ENCODE data around the gene SSTR4. TPM values are rescaled to one million over a fixed set of nuclear protein-coding genes. Genes with fewer than 3 reads are reported as not detected.
"Not testable (repeated sequence)": the region's sequence is repeated elsewhere in the genome, so short reads cannot be mapped to it uniquely, and the experiment has no call there.

SSTR4 gene
- total RNA-seq, result not detected

GRCh38 chr20:23034721-23035671, at the start of gene SSTR4:
SSTR4 (plus strand) TSS chr20:23035312; CDS start chr20:23035484, 172 bp downstream.
- H3K9me3 ChIP-seq, result no peaks in the 10 kb centered on the region
- no peak within 1 kb of the TSS for H3K27ac ChIP-seq
- no peaks in the 10 kb centered on the region for H3K4me1 ChIP-seq
- no peaks in the 10 kb centered on the region for H3K36me3 ChIP-seq
- no peak for DNase-seq
- no peaks in the 10 kb centered on the region for H3K27me3 ChIP-seq
- no peak for TF ChIP-seq CTCF (IDR thresholded peaks at IDR 0.05)
- TF ChIP-seq POLR2A (IDR thresholded peaks at IDR 0.05), result no peak
- no peak within 1 kb of the TSS for H3K4me3 ChIP-seq

GRCh38 chr20:22986601-22987000, 48.5 kb upstream of the SSTR4 start:
- H3K27me3 ChIP-seq, result no peaks in the 10 kb centered on the region
- TF ChIP-seq CTCF (IDR thresholded peaks at IDR 0.05) (no peak), POLR2A (IDR thresholded peaks at IDR 0.05) (no peak)
- H3K9me3 ChIP-seq, result no peaks in the 10 kb centered on the region
- no peak overlapping the region for H3K4me3 ChIP-seq
- H3K36me3 ChIP-seq, result no peaks in the 10 kb centered on the region
- no peak for DNase-seq
- H3K4me1 ChIP-seq, result no peaks in the 10 kb centered on the region
- no peak overlapping the region for H3K27ac ChIP-seq

- DNase-seq, H3K4me1 ChIP-seq, H3K27ac ChIP-seq, H3K27me3 ChIP-seq, H3K36me3 ChIP-seq, H3K9me3 ChIP-seq, H3K4me3 ChIP-seq: not testable (repeated sequence)
These were observed 43.7 kb upstream of the SSTR4 start for GRCh38 chr20:22991424-22991823.

- TF ChIP-seq CTCF (IDR thresholded peaks at IDR 0.05), result no peak
- no peak for TF ChIP-seq POLR2A (IDR thresholded peaks at IDR 0.05)
- Histone ChIP-seq H3K27me3 (no peaks in the 10 kb centered on the region), H3K9me3 (no peaks in the 10 kb centered on the region), H3K36me3 (no peaks in the 10 kb centered on the region), H3K27ac (no peak overlapping the region), H3K4me3 (no peak overlapping the region), H3K4me1 (no peaks in the 10 kb centered on the region)
- DNase-seq, result no peak
These were observed 41.3 kb upstream of the SSTR4 start for GRCh38 chr20:22993823-22994222.

GRCh38 chr20:22995923-22996322, 39.2 kb upstream of the SSTR4 start:
- H3K4me1 ChIP-seq, result no peaks in the 10 kb centered on the region
- no peaks in the 10 kb centered on the region for H3K9me3 ChIP-seq
- TF ChIP-seq CTCF (IDR thresholded peaks at IDR 0.05), result no peak
- TF ChIP-seq POLR2A (IDR thresholded peaks at IDR 0.05), result no peak
- H3K4me3 ChIP-seq, result no peak overlapping the region
- H3K27me3 ChIP-seq, result no peaks in the 10 kb centered on the region
- no peaks in the 10 kb centered on the region for H3K36me3 ChIP-seq
- no peak for DNase-seq
- H3K27ac ChIP-seq, result no peak overlapping the region

GRCh38 chr20:22998476-22998875, 36.6 kb upstream of the SSTR4 start:
- no peaks in the 10 kb centered on the region for H3K9me3 ChIP-seq
- no peak overlapping the region for H3K4me3 ChIP-seq
- H3K27me3 ChIP-seq, result no peaks in the 10 kb centered on the region
- DNase-seq, result no peak
- TF ChIP-seq CTCF (IDR thresholded peaks at IDR 0.05), result no peak
- no peak for TF ChIP-seq POLR2A (IDR thresholded peaks at IDR 0.05)
- no peaks in the 10 kb centered on the region for H3K4me1 ChIP-seq
- H3K36me3 ChIP-seq, result no peaks in the 10 kb centered on the region
- H3K27ac ChIP-seq, result no peak overlapping the region

Measured in Peyer's patch (tissue), 4 donors.